Stimulated activated naive CD8-positive, alpha-beta T cell treated with anti-CD3 and anti-CD28 coated beads, Interleukin-15, Interleukin-2, amounts not matched to agents 100 ng/mL and 50 ng/mL, for 24 hours (primary cell): Measurements from ENCODE around the gene SAGE1.

Experiments used
- H3K27ac Mint-ChIP-seq: one replicate; pipeline ENCODE4 v1.8.0; 2021; ENCODE audit warnings: mild to moderate bottlenecking, mixed read lengths
- H3K27me3 Mint-ChIP-seq: one replicate; pipeline ENCODE4 v1.8.0; 2021; ENCODE audit warnings: mixed read lengths
- H3K36me3 Mint-ChIP-seq: one replicate; pipeline ENCODE4 v1.8.0; 2021; ENCODE audit warnings: low read depth, mixed read lengths
- H3K4me1 Mint-ChIP-seq: one replicate; pipeline ENCODE4 v1.8.0; 2021; ENCODE audit warnings: low read depth, mixed read lengths
- H3K4me3 Mint-ChIP-seq: one replicate; pipeline ENCODE4 v1.8.0; 2021; ENCODE audit warnings: mild to moderate bottlenecking, mixed read lengths
- H3K9me3 Mint-ChIP-seq: one replicate; pipeline ENCODE4 v1.8.0; 2021; ENCODE audit warnings: mixed read lengths

The SAGE1 gene

GRCh38 chrX:135951291-135951690, 57.8 kb downstream of the SAGE1 start:
- Mint-ChIP-seq H3K36me3 (no peaks in the 10 kb centered on the region), H3K27me3 (no peaks in the 10 kb centered on the region), H3K4me3 (no peak overlapping the region), H3K9me3 (no peaks in the 10 kb centered on the region), H3K4me1 (no peaks in the 10 kb centered on the region), H3K27ac (no peak overlapping the region)
